ENCODE data around the gene UBE2E2. TPM values are rescaled to one million over a fixed set of nuclear protein-coding genes. Genes with fewer than 3 reads are reported as not detected.

Gene UBE2E2
- polyA plus RNA-seq, 1 donor: 15.4 TPM

DNA sequence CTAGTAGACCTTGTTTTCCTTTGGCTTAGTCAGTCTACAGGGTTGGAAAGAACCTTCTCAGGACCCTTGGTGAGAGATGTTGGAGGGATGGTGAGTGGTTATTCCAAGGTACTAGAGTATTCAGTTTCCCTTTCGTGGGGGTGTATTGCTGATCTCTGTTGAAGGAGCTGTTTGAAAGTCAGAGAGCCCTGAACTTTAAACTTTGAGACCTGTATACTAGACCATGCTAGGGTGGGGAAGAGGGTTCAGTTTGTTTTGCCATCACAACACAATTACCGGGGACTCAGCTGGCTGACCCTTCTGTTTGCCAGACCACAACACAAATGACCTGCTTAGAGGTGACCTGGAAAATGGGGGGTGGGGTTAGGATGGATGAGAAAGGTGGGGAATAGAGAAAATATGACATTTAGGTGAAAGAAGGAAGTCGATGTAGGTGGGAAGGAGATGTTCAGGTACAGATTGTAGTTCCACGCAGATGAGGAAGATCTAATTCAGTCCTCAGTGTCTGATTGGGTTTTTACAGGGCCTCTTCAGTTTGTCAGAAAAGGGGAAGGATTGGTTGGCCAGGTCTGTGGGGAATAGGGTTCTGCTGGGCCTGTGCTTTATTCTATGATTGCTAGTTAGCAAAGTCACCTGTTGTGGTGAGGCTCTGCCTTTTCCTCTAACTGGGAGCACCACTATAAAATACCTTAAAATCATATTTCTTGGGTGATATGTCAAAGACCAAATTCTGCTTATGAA is 6.8 kb downstream of the UBE2E2 start:
- no peaks in the 10 kb centered on the region for H3K27me3 ChIP-seq (ENCODE audit: control insufficient read depth, insufficient read depth, low read length)
- no peak overlapping the region for H3K4me3 ChIP-seq (ENCODE audit: low read length)
- H3K4me1 ChIP-seq (ENCODE audit: control insufficient read depth, insufficient read depth, low read length): no peaks in the 10 kb centered on the region
- DNase-seq: no peak
- H3K27ac ChIP-seq (ENCODE audit: low read length): no peak overlapping the region
- 100% methylated on average over 1 of the region's 4 CpGs for WGBS (ENCODE audit: insufficient coverage, low lambda C conversion rate)
- H3K9me3 ChIP-seq (ENCODE audit: control insufficient read depth, low read depth, low read length): no peaks in the 10 kb centered on the region
- no peaks in the 10 kb centered on the region for H3K36me3 ChIP-seq (ENCODE audit: control insufficient read depth, insufficient read depth, low read length)

DNA sequence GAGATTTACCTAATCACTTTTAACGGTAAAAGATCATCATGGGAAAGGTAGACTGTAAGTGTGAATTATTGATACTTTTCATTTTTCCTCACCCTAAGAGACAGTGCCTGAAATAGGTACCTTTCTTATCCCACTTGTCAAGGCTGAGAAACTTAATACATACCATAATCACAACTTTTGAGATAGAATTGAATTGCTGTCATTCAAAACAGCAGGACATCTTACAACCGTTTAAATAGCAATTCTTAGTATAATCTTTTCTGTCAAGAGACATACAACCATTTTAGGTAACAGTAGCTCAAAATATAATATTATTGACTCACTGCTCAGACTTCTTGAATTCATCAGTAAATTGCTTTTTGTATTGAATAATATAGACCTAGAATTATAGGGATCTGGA is 10.7 kb downstream of the UBE2E2 start:
- H3K36me3 ChIP-seq (ENCODE audit: control insufficient read depth, insufficient read depth, low read length): no peaks in the 10 kb centered on the region
- DNase-seq: no peak
- no peaks in the 10 kb centered on the region for H3K9me3 ChIP-seq (ENCODE audit: control insufficient read depth, low read depth, low read length)
- no peaks in the 10 kb centered on the region for H3K27me3 ChIP-seq (ENCODE audit: control insufficient read depth, insufficient read depth, low read length)
- WGBS (ENCODE audit: insufficient coverage, low lambda C conversion rate): no CpG with 5 or more reads among the region's 2 CpGs
- H3K4me3 ChIP-seq (ENCODE audit: low read length): no peak overlapping the region
- no peaks in the 10 kb centered on the region for H3K4me1 ChIP-seq (ENCODE audit: control insufficient read depth, insufficient read depth, low read length)
- H3K27ac ChIP-seq (ENCODE audit: low read length): no peak overlapping the region

- Histone ChIP-seq H3K27ac (ENCODE audit: low read length) (no peak overlapping the region), H3K27me3 (ENCODE audit: control insufficient read depth, insufficient read depth, low read length) (no peaks in the 10 kb centered on the region), H3K36me3 (ENCODE audit: control insufficient read depth, insufficient read depth, low read length) (no peaks in the 10 kb centered on the region), H3K4me3 (ENCODE audit: low read length) (no peak overlapping the region), H3K9me3 (ENCODE audit: control insufficient read depth, low read depth, low read length) (no peaks in the 10 kb centered on the region), H3K4me1 (ENCODE audit: control insufficient read depth, insufficient read depth, low read length) (no peaks in the 10 kb centered on the region)
- DNase-seq: no peak
- WGBS (ENCODE audit: insufficient coverage, low lambda C conversion rate): 43% methylated on average over 1 of the region's 5 CpGs
These were observed 14.9 kb downstream of the UBE2E2 start for GRCh38 chr3:23217872-23218554.

- WGBS (ENCODE audit: insufficient coverage, low lambda C conversion rate): 17% methylated on average over 1 of the region's 2 CpGs
- no peak overlapping the region for H3K27ac ChIP-seq (ENCODE audit: low read length)
- no peak for DNase-seq
These were observed 16.0 kb downstream of the UBE2E2 start for GRCh38 chr3:23219117-23219516.

GRCh38 chr3:23219552-23219951 is 16.4 kb downstream of the UBE2E2 start:
- Histone ChIP-seq H3K36me3 (ENCODE audit: control insufficient read depth, insufficient read depth, low read length) (no peaks in the 10 kb centered on the region), H3K4me3 (ENCODE audit: low read length) (no peak overlapping the region), H3K27ac (ENCODE audit: low read length) (no peak overlapping the region), H3K9me3 (ENCODE audit: control insufficient read depth, low read depth, low read length) (no peaks in the 10 kb centered on the region), H3K4me1 (ENCODE audit: control insufficient read depth, insufficient read depth, low read length) (no peaks in the 10 kb centered on the region), H3K27me3 (ENCODE audit: control insufficient read depth, insufficient read depth, low read length) (no peaks in the 10 kb centered on the region)
- no CpG with 5 or more reads among the region's 2 CpGs for WGBS (ENCODE audit: insufficient coverage, low lambda C conversion rate)
- DNase-seq: no peak

More at GRCh38 chr3:23219117-23219516, 16.0 kb downstream of the UBE2E2 start:
- Histone ChIP-seq H3K27me3 (ENCODE audit: control insufficient read depth, insufficient read depth, low read length) (no peaks in the 10 kb centered on the region), H3K4me3 (ENCODE audit: low read length) (no peak overlapping the region), H3K9me3 (ENCODE audit: control insufficient read depth, low read depth, low read length) (no peaks in the 10 kb centered on the region), H3K36me3 (ENCODE audit: control insufficient read depth, insufficient read depth, low read length) (no peaks in the 10 kb centered on the region), H3K4me1 (ENCODE audit: control insufficient read depth, insufficient read depth, low read length) (no peaks in the 10 kb centered on the region)

DNA sequence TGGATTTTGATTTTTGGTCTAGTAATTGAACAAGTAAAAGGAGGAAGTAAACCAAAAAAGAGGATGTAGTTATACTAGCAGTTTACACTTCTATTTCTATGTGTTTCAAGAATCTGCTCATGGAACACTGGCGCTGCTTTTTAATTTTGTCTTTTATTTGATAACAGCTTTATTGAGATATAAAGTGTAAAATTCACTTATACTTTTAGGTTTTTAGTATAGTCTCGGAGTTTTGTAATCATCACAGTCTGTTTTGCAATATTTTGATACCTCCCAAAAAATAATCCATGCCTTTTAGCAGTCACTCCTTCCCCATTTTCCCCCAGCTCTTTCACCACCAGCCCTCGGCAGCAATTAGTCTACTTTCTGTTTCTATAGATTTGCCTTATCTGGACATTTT is 18.0 kb downstream of the UBE2E2 start:
- H3K4me3 ChIP-seq (ENCODE audit: low read length): no peak overlapping the region
- no peak overlapping the region for H3K27ac ChIP-seq (ENCODE audit: low read length)
- H3K27me3 ChIP-seq (ENCODE audit: control insufficient read depth, insufficient read depth, low read length): no peaks in the 10 kb centered on the region

DNA sequence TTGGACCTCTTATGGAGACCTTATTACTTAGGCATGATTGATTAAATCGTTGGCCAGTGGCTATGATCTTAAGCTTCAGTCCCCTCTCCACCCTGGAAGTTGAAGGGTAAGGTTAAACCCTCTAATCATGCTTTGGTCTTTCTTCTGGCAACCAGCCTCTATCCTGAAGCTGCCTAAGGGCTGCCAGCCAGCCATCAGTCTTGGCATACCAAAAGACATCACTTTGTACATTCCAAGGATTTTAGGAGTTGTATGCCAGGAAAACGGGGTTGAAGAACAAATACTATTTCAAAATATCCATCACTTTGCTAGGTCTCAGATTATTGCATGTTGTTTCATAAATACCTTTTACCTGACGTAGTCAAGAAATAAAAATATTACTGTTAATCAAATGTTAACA is 28.9 kb downstream of the UBE2E2 start:
- H3K27me3 ChIP-seq (ENCODE audit: control insufficient read depth, insufficient read depth, low read length): no peaks in the 10 kb centered on the region
- 88% methylated on average over 1 of the region's 3 CpGs for WGBS (ENCODE audit: insufficient coverage, low lambda C conversion rate)
- no peaks in the 10 kb centered on the region for H3K4me1 ChIP-seq (ENCODE audit: control insufficient read depth, insufficient read depth, low read length)
- no peaks in the 10 kb centered on the region for H3K9me3 ChIP-seq (ENCODE audit: control insufficient read depth, low read depth, low read length)
- no peaks in the 10 kb centered on the region for H3K36me3 ChIP-seq (ENCODE audit: control insufficient read depth, insufficient read depth, low read length)
- H3K27ac ChIP-seq (ENCODE audit: low read length): no peak overlapping the region
- DNase-seq: no peak
- H3K4me3 ChIP-seq (ENCODE audit: low read length): no peak overlapping the region

More for the DNA sequence above, 18.0 kb downstream of the UBE2E2 start:
- no peaks in the 10 kb centered on the region for H3K4me1 ChIP-seq (ENCODE audit: control insufficient read depth, insufficient read depth, low read length)
- no peak for DNase-seq
- no peaks in the 10 kb centered on the region for H3K36me3 ChIP-seq (ENCODE audit: control insufficient read depth, insufficient read depth, low read length)
- no peaks in the 10 kb centered on the region for H3K9me3 ChIP-seq (ENCODE audit: control insufficient read depth, low read depth, low read length)
- WGBS (ENCODE audit: insufficient coverage, low lambda C conversion rate): 100% methylated on average over 1 of the region's 3 CpGs

GRCh38 chr3:23232854-23233253 is 29.7 kb downstream of the UBE2E2 start:
- H3K4me1 ChIP-seq (ENCODE audit: control insufficient read depth, insufficient read depth, low read length): no peaks in the 10 kb centered on the region
- no peaks in the 10 kb centered on the region for H3K36me3 ChIP-seq (ENCODE audit: control insufficient read depth, insufficient read depth, low read length)
- H3K4me3 ChIP-seq (ENCODE audit: low read length): no peak overlapping the region
- H3K9me3 ChIP-seq (ENCODE audit: control insufficient read depth, low read depth, low read length): no peaks in the 10 kb centered on the region
- no peak for DNase-seq
- H3K27ac ChIP-seq (ENCODE audit: low read length): no peak overlapping the region
- no CpG with 5 or more reads among the region's 1 CpG for WGBS (ENCODE audit: insufficient coverage, low lambda C conversion rate)
- H3K27me3 ChIP-seq (ENCODE audit: control insufficient read depth, insufficient read depth, low read length): no peaks in the 10 kb centered on the region

GRCh38 chr3:23235264-23235663 is 32.1 kb downstream of the UBE2E2 start:
- Histone ChIP-seq H3K27me3 (ENCODE audit: control insufficient read depth, insufficient read depth, low read length) (no peaks in the 10 kb centered on the region), H3K4me3 (ENCODE audit: low read length) (no peak overlapping the region), H3K27ac (ENCODE audit: low read length) (no peak overlapping the region), H3K9me3 (ENCODE audit: control insufficient read depth, low read depth, low read length) (no peaks in the 10 kb centered on the region), H3K4me1 (ENCODE audit: control insufficient read depth, insufficient read depth, low read length) (no peaks in the 10 kb centered on the region), H3K36me3 (ENCODE audit: control insufficient read depth, insufficient read depth, low read length) (no peaks in the 10 kb centered on the region)
- WGBS (ENCODE audit: insufficient coverage, low lambda C conversion rate): no CpG with 5 or more reads among the region's 1 CpG
- no peak for DNase-seq

DNA sequence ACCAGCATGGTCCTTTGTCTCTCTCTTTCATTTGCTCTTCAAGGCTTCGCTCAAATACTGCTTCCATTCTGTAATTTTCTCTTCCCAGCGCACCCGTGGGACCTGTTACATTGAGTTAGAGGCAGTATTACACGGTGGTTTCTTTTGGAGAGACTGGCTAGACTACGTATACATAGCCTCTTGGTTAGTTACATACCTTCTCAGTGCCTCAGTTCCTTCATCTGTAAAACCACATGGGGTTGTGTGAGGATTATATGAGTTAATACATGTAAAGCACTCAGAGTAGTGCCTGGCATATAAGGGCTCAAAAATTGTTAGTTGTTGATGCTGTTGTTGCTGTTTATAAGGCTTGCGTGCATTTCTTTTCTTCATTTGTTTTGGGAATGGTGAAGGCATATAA is 33.8 kb downstream of the UBE2E2 start:
- Histone ChIP-seq H3K9me3 (ENCODE audit: control insufficient read depth, low read depth, low read length) (no peaks in the 10 kb centered on the region), H3K27ac (ENCODE audit: low read length) (no peak overlapping the region), H3K4me1 (ENCODE audit: control insufficient read depth, insufficient read depth, low read length) (no peaks in the 10 kb centered on the region), H3K27me3 (ENCODE audit: control insufficient read depth, insufficient read depth, low read length) (no peaks in the 10 kb centered on the region), H3K36me3 (ENCODE audit: control insufficient read depth, insufficient read depth, low read length) (no peaks in the 10 kb centered on the region), H3K4me3 (ENCODE audit: low read length) (no peak overlapping the region)
- WGBS (ENCODE audit: insufficient coverage, low lambda C conversion rate): 100% methylated on average over 1 of the region's 6 CpGs
- no peak for DNase-seq

DNA sequence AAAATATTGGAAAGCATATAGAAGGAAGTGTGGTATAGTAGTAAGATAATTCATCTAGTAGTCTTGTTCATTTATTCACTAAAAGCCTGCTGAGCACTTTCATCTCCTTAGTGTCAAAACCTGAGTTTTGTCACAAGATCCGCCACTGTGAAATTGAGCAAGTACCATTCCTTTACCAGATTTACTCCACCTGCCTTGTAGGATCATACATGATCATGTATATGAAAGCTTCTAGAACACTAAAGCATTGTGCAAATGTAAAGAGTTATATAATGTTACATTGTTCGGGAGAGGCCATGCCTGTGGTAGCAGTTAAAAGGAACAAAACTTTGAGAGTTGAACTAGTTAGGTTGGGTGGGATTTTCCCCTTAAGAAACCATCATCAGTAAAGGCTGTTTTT is 35.0 kb downstream of the UBE2E2 start:
- Histone ChIP-seq H3K27ac (ENCODE audit: low read length) (no peak overlapping the region), H3K27me3 (ENCODE audit: control insufficient read depth, insufficient read depth, low read length) (no peaks in the 10 kb centered on the region), H3K36me3 (ENCODE audit: control insufficient read depth, insufficient read depth, low read length) (no peaks in the 10 kb centered on the region), H3K4me1 (ENCODE audit: control insufficient read depth, insufficient read depth, low read length) (no peaks in the 10 kb centered on the region), H3K4me3 (ENCODE audit: low read length) (no peak overlapping the region), H3K9me3 (ENCODE audit: control insufficient read depth, low read depth, low read length) (no peaks in the 10 kb centered on the region)
- 100% methylated on average over 1 of the region's 2 CpGs for WGBS (ENCODE audit: insufficient coverage, low lambda C conversion rate)
- no peak for DNase-seq
